ENCODE measurements around the gene FANK1. TPM values are rescaled to one million over a fixed set of nuclear protein-coding genes. Genes with fewer than 3 reads are reported as not detected.

The FANK1 gene
- total RNA-seq, 4 donors from 2014 or later, result 8.4 to 17.2 (median 9.9) TPM

DNA sequence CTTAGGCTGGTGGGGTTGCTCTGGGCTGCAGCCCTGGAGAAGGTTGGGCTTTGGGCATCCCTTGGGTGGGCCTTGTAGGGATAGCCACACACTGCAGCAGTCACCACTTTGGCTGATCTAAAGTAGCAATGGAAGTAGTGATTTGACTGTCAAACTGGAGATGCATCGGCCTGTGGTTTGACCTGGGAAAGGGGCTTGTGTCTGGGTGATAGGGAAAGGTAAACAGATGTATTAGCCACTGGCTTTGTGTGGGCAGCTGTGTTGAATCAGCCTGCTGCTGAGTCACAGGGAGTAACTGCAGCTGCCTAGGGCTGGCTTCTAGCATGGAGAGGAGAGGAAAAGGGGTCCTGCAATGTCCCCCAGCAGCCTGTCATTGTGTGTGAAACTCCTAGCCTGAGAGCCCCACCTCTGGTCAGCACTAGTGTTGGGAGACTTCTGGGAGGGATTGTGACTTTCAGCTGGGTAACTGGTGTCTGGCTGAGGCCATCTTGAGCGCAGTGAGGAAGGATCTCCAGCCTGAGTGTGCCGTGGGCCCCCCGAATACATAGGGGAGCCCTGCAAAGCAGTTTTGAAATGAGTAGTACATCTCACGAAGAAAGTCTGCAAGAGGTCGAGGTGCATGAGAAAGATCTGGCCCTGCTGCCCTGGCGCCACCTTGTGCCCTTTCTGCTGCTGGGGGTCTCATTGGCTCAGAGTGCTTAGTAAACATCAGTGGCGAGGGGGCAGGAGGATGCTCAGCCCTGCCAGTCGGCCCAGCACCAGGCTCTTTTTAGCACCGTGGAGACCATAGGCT, 117.3 kb downstream of the FANK1 start:
- Histone ChIP-seq H3K4me1 (no peaks in the 10 kb centered on the region), H3K27ac (no peak overlapping the region), H3K4me3 (replicated peaks in 1 of 3) (no peak overlapping the region), H3K27me3 (no peaks in the 10 kb centered on the region), H3K9me3 (no peaks in the 10 kb centered on the region), H3K36me3 (no peaks in the 10 kb centered on the region)
- no peak for DNase-seq
- WGBS, 2 donors, result 87 to 88% methylated on average over 10 of the region's 10 CpGs
- intact Hi-C loops (cut with DNase I), result no loop called here
- no peak for TF ChIP-seq POLR2A (IDR thresholded peaks at IDR 0.05)
- TF ChIP-seq, protein P1, sequence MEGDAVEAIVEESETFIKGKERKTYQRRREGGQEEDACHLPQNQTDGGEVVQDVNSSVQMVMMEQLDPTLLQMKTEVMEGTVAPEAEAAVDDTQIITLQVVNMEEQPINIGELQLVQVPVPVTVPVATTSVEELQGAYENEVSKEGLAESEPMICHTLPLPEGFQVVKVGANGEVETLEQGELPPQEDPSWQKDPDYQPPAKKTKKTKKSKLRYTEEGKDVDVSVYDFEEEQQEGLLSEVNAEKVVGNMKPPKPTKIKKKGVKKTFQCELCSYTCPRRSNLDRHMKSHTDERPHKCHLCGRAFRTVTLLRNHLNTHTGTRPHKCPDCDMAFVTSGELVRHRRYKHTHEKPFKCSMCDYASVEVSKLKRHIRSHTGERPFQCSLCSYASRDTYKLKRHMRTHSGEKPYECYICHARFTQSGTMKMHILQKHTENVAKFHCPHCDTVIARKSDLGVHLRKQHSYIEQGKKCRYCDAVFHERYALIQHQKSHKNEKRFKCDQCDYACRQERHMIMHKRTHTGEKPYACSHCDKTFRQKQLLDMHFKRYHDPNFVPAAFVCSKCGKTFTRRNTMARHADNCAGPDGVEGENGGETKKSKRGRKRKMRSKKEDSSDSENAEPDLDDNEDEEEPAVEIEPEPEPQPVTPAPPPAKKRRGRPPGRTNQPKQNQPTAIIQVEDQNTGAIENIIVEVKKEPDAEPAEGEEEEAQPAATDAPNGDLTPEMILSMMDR (IDR thresholded peaks at IDR 0.05), result no peak

- WGBS, 2 donors, result 88 to 94% methylated on average over 7 of the region's 7 CpGs
- TF ChIP-seq POLR2A (IDR thresholded peaks at IDR 0.05), result no peak
- TF ChIP-seq, protein P1 (IDR thresholded peaks at IDR 0.05), result no peak
- Histone ChIP-seq H3K27me3 (no peaks in the 10 kb centered on the region), H3K4me1 (no peaks in the 10 kb centered on the region), H3K36me3 (no peaks in the 10 kb centered on the region), H3K4me3 (replicated peaks in 1 of 3) (no peak overlapping the region), H3K9me3 (no peaks in the 10 kb centered on the region), H3K27ac (no peak overlapping the region)
- DNase-seq, result no peak
- intact Hi-C loops (cut with DNase I), result no loop called here
Observed at GRCh38 chr10:126014309-126014708, 117.9 kb downstream of the FANK1 start.

- no peaks in the 10 kb centered on the region for H3K9me3 ChIP-seq
- DNase-seq, result no peak
- no peak overlapping the region for H3K27ac ChIP-seq
- no peak overlapping the region for H3K4me3 ChIP-seq (replicated peaks in 1 of 3)
- WGBS, 2 donors, result 86 to 94% methylated on average over 3 of the region's 3 CpGs
- intact Hi-C loops (cut with DNase I), result no loop called here
- H3K36me3 ChIP-seq, result no peaks in the 10 kb centered on the region
- no peaks in the 10 kb centered on the region for H3K4me1 ChIP-seq
- TF ChIP-seq, protein P1 (IDR thresholded peaks at IDR 0.05), result no peak
- no peak for TF ChIP-seq POLR2A (IDR thresholded peaks at IDR 0.05)
- no peaks in the 10 kb centered on the region for H3K27me3 ChIP-seq
Observed at GRCh38 chr10:126015413-126015812, 119.0 kb downstream of the FANK1 start.

GRCh38 chr10:126016156-126016805, 119.9 kb downstream of the FANK1 start:
- H3K4me1 ChIP-seq, result no peaks in the 10 kb centered on the region
- no peaks in the 10 kb centered on the region for H3K36me3 ChIP-seq
- no peak for DNase-seq
- intact Hi-C loops (cut with DNase I), result no loop called here
- H3K4me3 ChIP-seq (replicated peaks in 1 of 3), result no peak overlapping the region
- no peak overlapping the region for H3K27ac ChIP-seq
- TF ChIP-seq, protein P1 (IDR thresholded peaks at IDR 0.05), result no peak
- H3K27me3 ChIP-seq, result no peaks in the 10 kb centered on the region
- H3K9me3 ChIP-seq, result no peaks in the 10 kb centered on the region
- WGBS, 2 donors, result 91 to 93% methylated on average over 4 of the region's 4 CpGs

DNA sequence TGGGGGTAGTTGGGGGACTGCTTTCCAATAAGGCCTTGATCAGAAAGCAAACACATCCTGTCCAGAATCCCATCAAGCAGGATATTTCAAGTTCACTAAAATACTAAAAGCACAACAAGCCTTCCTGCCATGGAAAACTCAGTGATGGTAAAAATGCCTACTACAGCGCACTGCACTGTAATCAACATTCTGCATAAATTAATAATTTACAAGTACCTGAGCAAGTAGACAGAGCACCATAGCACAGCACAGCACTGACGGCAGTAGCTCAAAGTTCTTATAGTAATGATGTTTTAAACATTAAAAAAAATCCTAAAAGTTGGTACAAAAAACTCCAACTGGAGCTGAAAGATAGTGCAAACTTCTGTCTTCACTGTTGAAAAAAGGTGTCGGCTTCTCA, 120.5 kb downstream of the FANK1 start:
- DNase-seq, result no peak
- no peaks in the 10 kb centered on the region for H3K4me1 ChIP-seq
- no peaks in the 10 kb centered on the region for H3K27me3 ChIP-seq
- TF ChIP-seq, protein P1 (IDR thresholded peaks at IDR 0.05), result no peak
- no peak for TF ChIP-seq POLR2A (IDR thresholded peaks at IDR 0.05)
- 96 to 97% methylated on average over 3 of the region's 3 CpGs for WGBS, 2 donors
- intact Hi-C loops (cut with DNase I), result no loop called here
- no peaks in the 10 kb centered on the region for H3K36me3 ChIP-seq
- H3K9me3 ChIP-seq, result no peaks in the 10 kb centered on the region
- no peak overlapping the region for H3K4me3 ChIP-seq (replicated peaks in 1 of 3)
- H3K27ac ChIP-seq, result no peak overlapping the region
